ENCODE data around the gene ASPSCR1.

DNA sequence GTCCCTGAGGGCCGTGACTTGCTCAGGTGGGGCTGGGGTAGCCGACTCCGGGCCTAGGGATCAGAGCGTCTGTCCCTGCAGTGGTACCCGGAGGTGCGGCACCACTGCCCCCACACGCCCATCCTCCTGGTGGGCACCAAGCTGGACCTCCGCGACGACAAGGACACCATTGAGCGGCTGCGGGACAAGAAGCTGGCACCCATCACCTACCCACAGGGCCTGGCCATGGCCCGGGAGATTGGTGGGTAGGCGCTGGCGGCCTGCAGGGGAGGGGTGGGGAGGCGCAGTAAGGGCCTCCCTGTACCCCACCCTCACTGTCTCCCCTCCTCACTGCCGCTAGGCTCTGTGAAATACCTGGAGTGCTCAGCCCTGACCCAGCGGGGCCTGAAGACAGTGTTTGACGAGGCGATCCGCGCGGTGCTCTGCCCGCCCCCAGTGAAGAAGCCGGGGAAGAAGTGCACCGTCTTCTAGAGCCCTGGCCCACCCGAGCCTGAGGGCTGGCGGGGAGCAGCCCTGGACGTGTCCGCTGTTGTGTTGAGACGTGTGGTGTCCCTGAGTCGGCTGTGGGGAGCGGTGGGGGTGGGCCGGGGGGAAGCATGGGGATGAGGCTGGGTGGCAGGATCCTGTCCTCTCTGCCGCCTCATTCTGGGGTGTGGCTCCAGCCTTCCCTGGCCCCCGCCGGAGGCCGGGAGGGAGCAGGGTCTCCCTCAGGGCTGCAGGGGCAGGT is 56.1 kb downstream of the ASPSCR1 start:
- TF ChIP-seq CTCF (IDR thresholded peaks at IDR 0.05) (no peak), POLR2A (IDR thresholded peaks at IDR 0.05) (no peak), POLR2AphosphoS5 (IDR thresholded peaks at IDR 0.05) (no peak)
